Measurements from ENCODE around the gene HNRNPU. TPM values are rescaled to one million over a fixed set of nuclear protein-coding genes. Genes with fewer than 3 reads are reported as not detected.

The HNRNPU gene
- 100 to 1,000 TPM; 606 to 649 (median 640) TPM for total RNA-seq

DNA sequence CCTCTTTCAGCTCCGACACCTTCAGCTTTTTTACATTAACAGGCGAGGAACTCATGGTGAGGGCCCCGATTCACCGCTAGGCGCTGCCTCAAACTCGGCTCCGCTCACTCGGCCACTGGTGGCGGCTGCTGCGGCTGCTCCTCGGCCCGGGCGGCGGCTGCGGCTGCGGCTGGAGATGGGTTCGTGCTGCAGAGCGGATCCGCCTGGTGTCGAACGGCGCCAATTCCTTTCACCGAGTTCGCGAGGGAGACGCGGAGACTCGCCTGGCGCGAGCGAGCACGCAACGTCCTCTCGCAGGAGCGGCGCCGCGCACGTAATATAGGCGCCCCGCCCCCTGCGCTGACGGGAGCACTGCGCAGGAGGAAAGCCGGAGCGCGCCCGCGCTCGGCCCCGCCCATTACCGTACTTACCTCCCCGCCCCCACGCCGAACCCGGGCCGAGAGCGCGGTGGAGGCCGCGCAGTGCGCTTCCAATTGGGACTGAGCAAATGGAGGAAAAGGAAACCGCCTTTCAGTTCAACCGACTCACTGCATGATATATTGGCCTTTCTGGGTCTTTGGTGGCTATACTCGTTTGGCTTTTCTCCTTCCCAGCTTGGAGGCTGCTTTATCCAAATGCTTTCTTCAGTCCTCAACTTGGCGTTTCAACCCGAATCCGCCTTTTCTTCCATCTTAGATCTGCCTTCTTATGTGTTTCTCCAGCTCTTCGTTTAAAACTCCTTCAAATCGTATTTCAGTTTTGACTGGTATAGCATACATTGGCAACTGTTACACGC is at the start of gene HNRNPU:
Gene HNRNPU (minus strand): TSS at position 291 of the 775 bp plus-strand sequence. CDS start 236 bp downstream, at position 55.
- peaks cover 26% of the 10 kb centered on the region for H3K36me3 Mint-ChIP-seq (ENCODE audit: insufficient read depth)
- peak; percentile 63 to 70 for ATAC-seq
- H3K9me3 Mint-ChIP-seq: no peaks in the 10 kb centered on the region
- peaks cover 40% of the 10 kb centered on the region for H3K4me1 Mint-ChIP-seq (ENCODE audit: low read depth)
- peak; percentile 95 for DNase-seq
- H3K4me3 Mint-ChIP-seq: peak within 1 kb of the TSS; percentile 99
- no peaks in the 10 kb centered on the region for H3K27me3 Mint-ChIP-seq (ENCODE audit: low read depth)

DNA sequence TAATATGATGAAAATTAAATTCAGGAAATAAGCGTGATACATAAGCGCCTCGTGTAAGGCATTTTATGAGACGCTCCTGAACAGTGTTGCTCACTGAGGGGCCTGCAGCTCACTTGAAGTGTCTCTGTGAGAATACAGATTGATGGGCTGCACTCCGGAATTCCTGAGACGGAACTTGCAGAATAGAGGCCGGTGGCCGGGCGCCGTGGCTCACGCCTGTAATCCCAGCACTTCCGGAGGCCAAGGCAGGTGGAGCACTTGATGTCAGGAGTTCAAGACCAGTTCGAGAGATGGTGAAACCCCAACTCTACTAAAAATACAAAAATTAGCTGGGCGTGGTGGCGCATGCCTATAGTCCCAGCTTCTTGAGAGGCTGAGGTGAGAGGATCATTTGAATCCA is 49.5 kb upstream of the HNRNPU start:
- Mint-ChIP-seq H3K27me3 (ENCODE audit: low read depth) (no peaks in the 10 kb centered on the region), H3K36me3 (ENCODE audit: insufficient read depth) (no peaks in the 10 kb centered on the region), H3K4me1 (ENCODE audit: low read depth) (peaks cover 2% of the 10 kb centered on the region), H3K9me3 (no peaks in the 10 kb centered on the region), H3K4me3 (no peak overlapping the region)
- DNase-seq: no peak
- ATAC-seq: no peak

DNA sequence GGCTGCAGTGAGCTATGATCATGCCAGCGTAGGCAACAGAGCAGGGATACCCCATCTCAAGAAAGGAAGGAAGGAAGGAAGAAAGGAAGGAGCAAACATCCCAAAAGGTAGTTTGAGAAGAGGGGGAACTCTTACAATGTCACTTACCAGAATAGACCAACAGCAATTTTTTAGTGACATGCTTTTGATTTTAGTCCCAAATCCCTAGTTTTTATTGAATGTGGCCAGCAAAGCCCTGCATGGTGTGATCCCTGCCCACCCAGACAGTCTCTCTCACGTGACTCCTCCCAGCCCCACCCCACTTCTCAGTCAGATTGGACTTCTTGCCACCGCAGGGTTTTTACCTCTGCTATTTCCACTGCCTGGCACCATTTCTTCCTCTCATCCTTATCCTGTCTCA is 39.8 kb upstream of the HNRNPU start:
- no peaks in the 10 kb centered on the region for H3K27me3 Mint-ChIP-seq (ENCODE audit: low read depth)
- H3K36me3 Mint-ChIP-seq (ENCODE audit: insufficient read depth): no peaks in the 10 kb centered on the region
- H3K4me3 Mint-ChIP-seq: peak overlapping the region; percentile 11
- DNase-seq (no peak), ATAC-seq (no peak)
- no peaks in the 10 kb centered on the region for H3K4me1 Mint-ChIP-seq (ENCODE audit: low read depth)
- H3K9me3 Mint-ChIP-seq: no peaks in the 10 kb centered on the region

DNA sequence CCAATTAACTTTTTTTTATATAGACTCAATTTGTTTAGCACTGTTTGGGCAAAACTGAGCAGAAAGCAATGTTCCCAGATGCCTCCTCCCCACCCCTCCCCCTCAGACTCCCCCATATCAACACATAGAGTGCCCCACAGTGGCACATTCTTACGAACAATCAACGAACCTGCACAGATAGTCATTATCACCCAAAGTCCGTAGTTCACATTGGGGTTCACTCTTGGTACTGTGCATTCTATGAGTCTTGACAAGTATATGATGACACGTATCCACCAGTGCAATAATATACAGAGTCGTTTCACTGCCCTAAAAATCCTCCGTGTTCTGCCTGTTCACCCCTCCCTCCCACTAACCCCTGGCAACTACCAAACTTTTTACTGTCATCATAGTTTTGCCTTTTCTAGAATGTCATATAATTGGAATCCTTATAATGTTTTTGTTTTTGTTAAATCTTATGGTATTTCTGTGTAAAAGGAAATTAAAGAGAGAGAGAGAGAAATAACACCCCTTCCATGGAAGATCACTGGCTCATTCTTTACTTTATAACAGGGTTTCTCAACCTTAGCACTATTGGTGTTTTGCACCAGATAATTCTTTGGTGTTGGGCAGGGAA is 37.2 kb upstream of the HNRNPU start:
- ATAC-seq: no peak
- Mint-ChIP-seq H3K4me3 (no peak overlapping the region), H3K36me3 (ENCODE audit: insufficient read depth) (no peaks in the 10 kb centered on the region), H3K4me1 (ENCODE audit: low read depth) (no peaks in the 10 kb centered on the region), H3K27me3 (ENCODE audit: low read depth) (no peaks in the 10 kb centered on the region), H3K9me3 (no peaks in the 10 kb centered on the region)
- no peak for DNase-seq

DNA sequence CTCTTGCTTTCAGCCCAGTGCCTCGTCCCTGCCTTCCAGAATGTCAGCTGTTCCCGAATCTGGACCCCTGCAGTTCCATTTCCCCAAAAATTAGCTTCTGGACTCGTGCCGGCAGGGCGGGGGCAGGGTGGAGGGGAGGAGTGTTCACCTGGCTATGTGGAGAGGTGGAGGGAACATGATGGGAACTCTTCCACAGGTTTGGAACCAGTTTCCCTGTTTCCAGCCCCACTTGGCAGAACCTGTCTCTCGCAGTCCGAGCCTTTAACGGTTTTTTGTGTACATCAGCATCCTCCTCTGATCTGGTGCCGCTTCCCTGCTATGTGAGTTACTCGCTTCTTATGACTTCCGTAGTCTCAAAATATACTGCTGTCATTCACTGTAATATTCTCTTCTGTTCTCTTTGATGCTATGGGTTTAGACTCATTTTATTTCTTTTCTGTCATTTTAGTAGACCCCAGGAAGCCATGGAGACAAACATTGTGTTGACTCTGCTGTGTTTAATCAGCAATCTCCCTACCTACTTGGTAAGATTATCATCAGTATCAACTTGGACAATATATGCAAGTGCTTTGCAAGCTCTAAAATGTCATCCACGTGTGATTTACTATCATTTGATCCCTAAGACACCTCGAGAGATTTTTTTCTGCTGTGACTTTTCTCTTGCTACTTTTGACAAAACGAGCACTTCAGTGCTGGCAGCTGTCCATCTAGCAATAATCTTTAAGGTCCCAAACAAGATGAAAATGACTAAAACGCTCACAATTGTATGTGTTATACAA is 33.3 kb upstream of the HNRNPU start:
- no peaks in the 10 kb centered on the region for H3K36me3 Mint-ChIP-seq (ENCODE audit: insufficient read depth)
- no peak for DNase-seq
- no peak overlapping the region for H3K4me3 Mint-ChIP-seq
- no peaks in the 10 kb centered on the region for H3K4me1 Mint-ChIP-seq (ENCODE audit: low read depth)
- no peaks in the 10 kb centered on the region for H3K27me3 Mint-ChIP-seq (ENCODE audit: low read depth)
- no peaks in the 10 kb centered on the region for H3K9me3 Mint-ChIP-seq
- no peak for ATAC-seq

DNA sequence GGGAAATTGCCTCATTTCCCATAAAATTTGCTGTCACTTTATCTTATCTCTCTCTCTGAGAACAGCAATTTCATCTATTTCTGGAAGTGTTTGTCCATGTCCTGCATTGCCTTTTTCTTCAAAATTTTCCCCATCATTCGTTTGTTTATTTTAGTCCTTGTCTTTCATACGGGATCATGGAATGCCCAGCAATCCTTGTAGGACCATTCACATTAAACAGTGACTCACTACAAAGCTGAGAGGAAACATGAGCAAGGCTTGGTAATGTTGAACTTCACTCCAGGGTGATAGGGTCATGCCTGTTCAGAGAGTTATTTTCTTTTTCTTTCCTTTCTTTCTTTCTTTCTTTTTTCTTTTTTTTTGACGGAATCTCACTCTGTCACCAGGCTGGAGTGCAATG is 32.2 kb upstream of the HNRNPU start:
- H3K4me3 Mint-ChIP-seq: no peak overlapping the region
- no peaks in the 10 kb centered on the region for H3K36me3 Mint-ChIP-seq (ENCODE audit: insufficient read depth)
- no peaks in the 10 kb centered on the region for H3K9me3 Mint-ChIP-seq
- H3K4me1 Mint-ChIP-seq (ENCODE audit: low read depth): no peaks in the 10 kb centered on the region
- DNase-seq (no peak), ATAC-seq (no peak)
- no peaks in the 10 kb centered on the region for H3K27me3 Mint-ChIP-seq (ENCODE audit: low read depth)

DNA sequence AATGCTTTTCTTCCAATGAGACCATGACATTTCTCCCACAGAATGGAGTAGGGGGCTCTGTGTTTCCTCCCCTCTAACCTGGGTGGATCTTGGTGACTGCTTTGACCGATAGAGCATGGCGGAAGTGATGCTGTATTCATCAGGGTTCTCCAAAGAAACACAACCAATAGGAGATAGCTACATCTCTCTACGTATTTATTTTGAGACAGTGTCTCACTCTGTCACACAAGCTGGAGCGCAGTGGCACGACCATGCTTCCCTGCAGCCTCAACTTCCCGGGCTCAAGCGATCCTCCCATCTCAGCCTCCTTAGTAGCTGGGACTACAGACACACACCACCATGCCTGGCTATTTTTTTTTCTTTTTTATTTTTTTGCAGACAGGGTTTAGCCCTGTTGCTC is 29.5 kb upstream of the HNRNPU start:
- no peaks in the 10 kb centered on the region for H3K27me3 Mint-ChIP-seq (ENCODE audit: low read depth)
- H3K4me1 Mint-ChIP-seq (ENCODE audit: low read depth): no peaks in the 10 kb centered on the region
- H3K9me3 Mint-ChIP-seq: no peaks in the 10 kb centered on the region
- H3K4me3 Mint-ChIP-seq: no peak overlapping the region
- no peak for DNase-seq
- H3K36me3 Mint-ChIP-seq (ENCODE audit: insufficient read depth): no peaks in the 10 kb centered on the region
- ATAC-seq: no peak

DNA sequence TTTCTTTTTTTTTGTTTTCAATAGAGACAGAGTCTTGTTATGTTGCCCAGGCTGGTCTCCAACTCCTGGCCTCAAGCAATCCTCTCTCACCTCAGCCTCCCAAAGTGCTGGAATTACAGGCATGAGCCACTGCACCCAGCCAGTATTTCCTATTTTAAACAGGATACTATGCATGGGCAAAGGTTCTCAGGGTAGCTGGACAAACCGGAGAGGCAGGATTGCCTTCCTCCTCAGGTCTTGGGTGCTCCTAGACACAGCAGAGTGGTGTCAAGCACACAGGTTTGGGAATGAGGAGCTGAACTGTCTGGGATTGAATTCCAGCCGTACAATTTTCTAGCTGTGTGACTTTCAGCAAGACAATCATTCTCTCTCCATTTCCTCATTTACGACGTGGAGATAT is 22.9 kb upstream of the HNRNPU start:
- no peaks in the 10 kb centered on the region for H3K27me3 Mint-ChIP-seq (ENCODE audit: low read depth)
- no peaks in the 10 kb centered on the region for H3K4me1 Mint-ChIP-seq (ENCODE audit: low read depth)
- H3K36me3 Mint-ChIP-seq (ENCODE audit: insufficient read depth): no peaks in the 10 kb centered on the region
- DNase-seq: no peak
- H3K4me3 Mint-ChIP-seq: no peak overlapping the region
- H3K9me3 Mint-ChIP-seq: no peaks in the 10 kb centered on the region
- no peak for ATAC-seq

DNA sequence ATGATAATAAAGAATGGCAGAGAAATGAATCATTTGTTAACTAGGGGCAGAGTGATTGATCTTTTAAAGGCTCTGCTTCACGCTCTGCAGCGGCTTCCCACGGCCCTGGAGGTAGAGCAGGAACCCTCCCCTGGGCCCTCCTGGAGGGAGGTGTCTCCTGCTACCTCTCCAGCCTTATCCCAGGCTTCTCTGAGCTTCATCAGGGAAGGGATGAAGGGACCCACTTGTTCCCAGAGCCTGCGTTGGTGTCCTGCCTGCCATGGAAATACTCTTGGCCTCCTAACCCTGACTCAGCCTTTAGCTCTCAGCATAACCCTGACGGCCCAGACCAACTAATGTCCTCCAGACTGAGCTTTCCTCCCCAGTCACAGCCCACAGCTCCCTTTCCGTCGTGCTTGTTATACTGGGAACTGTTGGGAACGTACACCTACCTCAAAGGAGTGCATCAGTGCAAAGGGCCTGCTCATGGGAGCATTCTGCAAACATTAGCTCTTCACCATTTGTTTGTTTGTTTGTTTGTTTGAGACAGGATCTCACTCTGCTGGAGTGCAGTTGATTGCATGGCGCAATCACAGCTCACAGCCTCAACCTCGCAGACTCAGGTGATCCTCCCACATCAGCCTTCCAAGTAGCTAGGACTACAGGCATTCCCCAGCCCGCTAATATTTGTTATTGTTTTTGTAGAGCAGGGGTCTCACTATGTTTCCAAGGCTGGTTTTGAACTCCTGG is 17.4 kb upstream of the HNRNPU start:
- no peaks in the 10 kb centered on the region for H3K27me3 Mint-ChIP-seq (ENCODE audit: low read depth)
- no peak overlapping the region for H3K4me3 Mint-ChIP-seq
- DNase-seq (no peak), ATAC-seq (no peak)
- H3K9me3 Mint-ChIP-seq: no peaks in the 10 kb centered on the region
- H3K4me1 Mint-ChIP-seq (ENCODE audit: low read depth): no peaks in the 10 kb centered on the region
- no peaks in the 10 kb centered on the region for H3K36me3 Mint-ChIP-seq (ENCODE audit: insufficient read depth)

DNA sequence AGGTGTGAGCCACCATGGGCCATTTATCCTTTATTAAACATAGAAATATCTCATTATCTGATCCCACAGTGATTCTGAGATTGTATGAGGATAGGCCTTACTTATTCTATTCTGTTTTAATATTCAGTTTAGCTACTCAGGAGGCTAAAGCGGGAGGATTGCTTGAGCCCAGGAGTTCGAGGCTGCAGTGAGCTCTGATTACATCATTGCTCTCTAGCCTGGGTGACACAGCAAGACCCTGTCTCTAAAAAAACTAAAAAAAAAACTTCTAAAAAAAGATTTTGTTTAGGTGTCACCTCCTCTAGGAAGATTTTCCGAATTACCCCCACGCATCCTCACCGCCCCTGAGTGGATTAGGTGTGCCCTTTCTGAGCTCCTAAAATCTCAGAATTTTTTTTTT is 14.3 kb upstream of the HNRNPU start:
- Mint-ChIP-seq H3K4me1 (ENCODE audit: low read depth) (no peaks in the 10 kb centered on the region), H3K27me3 (ENCODE audit: low read depth) (no peaks in the 10 kb centered on the region), H3K4me3 (no peak overlapping the region), H3K36me3 (ENCODE audit: insufficient read depth) (no peaks in the 10 kb centered on the region), H3K9me3 (no peaks in the 10 kb centered on the region)
- DNase-seq (no peak), ATAC-seq (no peak)

DNA sequence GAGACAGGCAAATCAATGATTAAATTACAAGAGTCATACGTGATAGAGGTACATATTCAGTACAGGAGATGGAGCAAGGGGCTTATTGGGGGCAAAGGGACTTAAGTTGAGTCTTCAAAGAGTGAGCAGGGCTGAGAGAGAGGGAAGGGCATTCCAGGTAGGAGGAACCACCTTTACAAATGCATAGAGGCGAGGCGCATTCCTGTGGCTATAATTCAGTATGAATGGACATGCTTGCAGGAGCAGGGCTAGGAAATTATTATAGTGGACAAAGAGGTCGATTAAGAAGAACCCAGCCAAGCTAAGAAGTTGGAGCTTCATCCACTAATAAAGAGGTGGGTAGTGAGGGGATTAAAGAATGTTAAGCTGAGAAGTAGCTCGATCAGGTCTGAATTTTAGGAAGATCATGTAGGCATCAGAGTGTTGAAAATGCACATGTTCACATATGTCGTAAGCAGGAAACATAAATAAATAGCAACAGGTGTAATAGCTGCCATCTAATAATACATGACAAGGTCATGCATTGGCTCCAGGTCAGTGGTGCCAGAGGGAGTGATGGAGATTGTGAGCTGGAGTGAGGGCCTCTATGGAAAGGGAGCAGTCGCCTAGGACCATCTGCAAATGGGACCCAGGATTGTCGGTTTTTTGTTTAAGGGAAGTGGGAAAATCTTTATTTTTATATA is 12.0 kb upstream of the HNRNPU start:
- ATAC-seq (no peak), DNase-seq (no peak)
- no peaks in the 10 kb centered on the region for H3K4me1 Mint-ChIP-seq (ENCODE audit: low read depth)
- H3K9me3 Mint-ChIP-seq: no peaks in the 10 kb centered on the region
- H3K36me3 Mint-ChIP-seq (ENCODE audit: insufficient read depth): no peaks in the 10 kb centered on the region
- H3K27me3 Mint-ChIP-seq (ENCODE audit: low read depth): no peaks in the 10 kb centered on the region
- H3K4me3 Mint-ChIP-seq: no peak overlapping the region

DNA sequence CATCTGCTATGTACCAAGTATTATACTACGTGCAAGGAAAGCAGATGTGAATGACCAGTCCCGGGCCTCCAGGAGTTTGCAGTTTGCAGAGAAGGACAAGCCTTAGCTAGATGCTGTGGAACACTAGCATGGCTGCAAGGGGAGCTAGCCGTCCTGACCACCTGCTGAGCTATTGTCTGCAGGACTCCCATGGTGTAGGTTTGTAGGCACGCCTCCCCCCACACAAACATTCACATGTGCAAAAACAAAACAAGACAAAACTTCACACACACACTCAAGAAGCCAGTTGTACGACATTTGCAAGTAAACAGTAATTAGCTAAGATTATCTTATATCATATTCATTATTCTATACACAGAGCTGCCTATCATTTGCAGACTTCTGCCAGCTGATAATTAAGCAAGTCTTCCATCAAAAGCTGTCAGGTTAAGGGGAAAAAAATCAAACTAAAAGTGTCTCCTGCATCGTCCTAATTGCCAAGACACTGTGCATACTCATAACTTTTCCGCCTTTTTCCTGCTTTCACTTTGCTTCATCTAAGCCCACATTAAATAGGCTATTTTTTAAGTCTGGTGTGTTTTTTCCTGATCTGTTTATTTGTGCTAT is 10.7 kb upstream of the HNRNPU start:
- no peak overlapping the region for H3K4me3 Mint-ChIP-seq
- no peaks in the 10 kb centered on the region for H3K4me1 Mint-ChIP-seq (ENCODE audit: low read depth)
- no peaks in the 10 kb centered on the region for H3K9me3 Mint-ChIP-seq
- DNase-seq: no peak
- H3K36me3 Mint-ChIP-seq (ENCODE audit: insufficient read depth): no peaks in the 10 kb centered on the region
- no peak for ATAC-seq
- H3K27me3 Mint-ChIP-seq (ENCODE audit: low read depth): no peaks in the 10 kb centered on the region

DNA sequence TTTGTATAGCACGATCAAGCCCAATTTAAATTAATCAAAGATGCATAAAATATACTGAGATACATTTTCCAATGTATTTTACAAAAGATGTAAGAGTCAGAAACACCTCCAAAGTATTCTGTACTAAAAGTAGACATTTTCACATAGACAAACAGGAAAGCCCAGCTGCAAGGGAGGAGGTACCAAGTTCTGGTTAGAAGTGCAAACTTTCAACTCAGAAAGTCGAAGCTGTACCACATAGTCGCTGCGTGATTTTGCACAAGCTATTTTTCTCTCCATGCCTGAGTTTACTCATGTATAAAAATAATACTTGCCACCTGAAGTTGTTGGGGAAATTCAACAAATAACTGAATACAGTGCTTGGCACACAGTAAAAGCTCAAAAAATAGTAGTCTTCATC is 5.6 kb upstream of the HNRNPU start:
- DNase-seq: no peak
- Mint-ChIP-seq H3K27me3 (ENCODE audit: low read depth) (no peaks in the 10 kb centered on the region), H3K36me3 (ENCODE audit: insufficient read depth) (no peaks in the 10 kb centered on the region), H3K4me3 (no peak overlapping the region), H3K4me1 (ENCODE audit: low read depth) (peaks cover 16% of the 10 kb centered on the region), H3K9me3 (no peaks in the 10 kb centered on the region)
- ATAC-seq: no peak
